Activated naive CD4-positive, alpha-beta T cell treated with anti-CD3 and anti-CD28 coated beads, Interleukin-2, amount 50 U/mL, for 16 hours (primary cell): ENCODE data around the gene DBP.
"Not testable (repeated sequence)": the region's sequence is repeated elsewhere in the genome, so short reads cannot be mapped to it uniquely, and the experiment has no call there.

Experiments
- DNase-seq: peaks from one replicate; pipeline ENCODE4 v3.0.0-alpha.2; 2020

DBP gene

GRCh38 chr19:48638831-48639381, 1.7 kb upstream of the DBP start:
- DNase-seq = no peak

GRCh38 chr19:48637948-48638830, 1.0 kb upstream of the DBP start:
- DNase-seq = peak; percentile 81

GRCh38 chr19:48637449-48637947, 319 bp upstream of the DBP start:
- DNase-seq = peak; percentile 100

- no peak for DNase-seq
Observed at GRCh38 chr19:48635966-48636858, 967 bp downstream of the DBP start.

- DNase-seq = peak; percentile 74
Observed at GRCh38 chr19:48635263-48635965, 1.8 kb downstream of the DBP start.

- DNase-seq = peak; percentile 93
Observed at GRCh38 chr19:48634424-48635262, 2.5 kb downstream of the DBP start.

GRCh38 chr19:48634036-48634342, 3.2 kb downstream of the DBP start:
- no peak for DNase-seq

- no peak for DNase-seq
Observed at GRCh38 chr19:48633148-48634035, 3.8 kb downstream of the DBP start.

- no peak for DNase-seq
Observed at GRCh38 chr19:48632692-48633147, 4.5 kb downstream of the DBP start.

- not testable (repeated sequence) for DNase-seq
Observed at GRCh38 chr19:48632286-48632685, 4.9 kb downstream of the DBP start.

GRCh38 chr19:48631225-48631624, 6.0 kb downstream of the DBP start:
- DNase-seq = no peak

GRCh38 chr19:48630296-48631063, 6.7 kb downstream of the DBP start:
- no peak for DNase-seq

GRCh38 chr19:48629599-48630295, 7.4 kb downstream of the DBP start:
- DNase-seq = no peak

GRCh38 chr19:48629297-48629598, 7.9 kb downstream of the DBP start:
- no peak for DNase-seq

GRCh38 chr19:48628486-48629296, 8.5 kb downstream of the DBP start:
- DNase-seq = no peak

- no peak for DNase-seq
Observed at GRCh38 chr19:48627865-48628314, 9.3 kb downstream of the DBP start.

- no peak for DNase-seq
Observed at GRCh38 chr19:48627201-48627864, 9.8 kb downstream of the DBP start.

- no peak for DNase-seq
Observed at GRCh38 chr19:48625891-48626327, 11.3 kb downstream of the DBP start.
